Common myeloid progenitor, CD34-positive (primary cell): ENCODE data around the gene FAM107B.

Source experiments
- CTCF ChIA-PET: fragments of 350-600 bp; sonication (Branson Sonifier 250); formaldehyde crosslinking; loops from one replicate; lab custom pipeline; 2021; ENCODE audit warnings: antibody characterized with exemption; lab: Charles Lee
- POLR2A ChIA-PET: fragments of 350-600 bp; sonication (Branson Sonifier 250); formaldehyde crosslinking; loops from one replicate; lab custom pipeline; 2021; ENCODE audit warnings: antibody characterized with exemption; lab: Charles Lee
- DNase-seq, 3 donors: peaks; one replicate each; pipeline versions ENCODE4 v3.0.0 to v3.0.0-alpha.2; 2013
- H3K27ac ChIP-seq, 2 experiments: 1 replicate in 1 of 2; 2 replicates in 1 of 2; pipeline ENCODE4 v1.7.0; 2013; ENCODE audit warnings: inconsistent platforms in 2 of 2, low read length in 2 of 2, mild to moderate bottlenecking in 2 of 2, low read depth in 1 of 2, moderate library complexity in 1 of 2; ENCODE audit not compliant: severe bottlenecking in 2 of 2, insufficient read depth in 1 of 2, poor library complexity in 1 of 2
- H3K27me3 ChIP-seq, 5 experiments: replicated peaks in 2 of 5; 1 replicate in 3 of 5; 2 replicates in 2 of 5; pipeline versions ENCODE4 v1.6.1 to v1.7.0; 2013; ENCODE audit warnings: low read length in 4 of 5, mild to moderate bottlenecking in 2 of 5, moderate library complexity in 2 of 5, inconsistent platforms in 1 of 5; ENCODE audit not compliant: insufficient read depth in 5 of 5, control insufficient read depth in 4 of 5
- H3K36me3 ChIP-seq, 4 experiments: 1 replicate in 2 of 4; 2 replicates in 2 of 4; pipeline versions ENCODE4 v1.6.1 to v1.7.0; 2013; ENCODE audit warnings: low read length in 3 of 4, control low read depth in 1 of 4, mild to moderate bottlenecking in 1 of 4; ENCODE audit not compliant: control insufficient read depth in 4 of 4, insufficient read depth in 4 of 4
- H3K4me1 ChIP-seq, 4 experiments: 1 replicate in 3 of 4; 2 replicates in 1 of 4; pipeline versions ENCODE4 v1.6.1 to v1.7.1; 2013; ENCODE audit warnings: low read length in 3 of 4, mild to moderate bottlenecking in 3 of 4, control low read depth in 1 of 4, inconsistent platforms in 1 of 4, moderate library complexity in 1 of 4; ENCODE audit not compliant: control insufficient read depth in 4 of 4, insufficient read depth in 4 of 4; ENCODE audit errors: control extremely low read depth in 1 of 4
- H3K4me3 ChIP-seq, 7 experiments: 1 replicate in 4 of 7; 2 replicates in 3 of 7; pipeline versions ENCODE4 v1.5.1 to v1.7.0; 2013; ENCODE audit warnings: mild to moderate bottlenecking in 7 of 7, low read length in 6 of 7, moderate library complexity in 6 of 7, inconsistent platforms in 2 of 7, low read depth in 2 of 7, control low read depth in 1 of 7; ENCODE audit not compliant: insufficient read depth in 4 of 7, control insufficient read depth in 1 of 7; ENCODE audit errors: extremely low read depth in 1 of 7
- H3K9me3 ChIP-seq, 5 experiments: 1 replicate in 4 of 5; 2 replicates in 1 of 5; pipeline versions ENCODE4 v1.6.1 to v1.7.1; 2013; ENCODE audit warnings: low read length in 4 of 5, mild to moderate bottlenecking in 2 of 5, inconsistent platforms in 1 of 5, low read depth in 1 of 5, moderate library complexity in 1 of 5; ENCODE audit not compliant: control insufficient read depth in 4 of 5, insufficient read depth in 2 of 5; ENCODE audit errors: control extremely low read depth in 1 of 5
- WGBS: methylation state at CpG from one replicate; pipeline ENCODE4 v1.1.5; 2013; ENCODE audit not compliant: insufficient coverage; 5-methylcytosine and 5-hydroxymethylcytosine counted together

FAM107B gene

DNA sequence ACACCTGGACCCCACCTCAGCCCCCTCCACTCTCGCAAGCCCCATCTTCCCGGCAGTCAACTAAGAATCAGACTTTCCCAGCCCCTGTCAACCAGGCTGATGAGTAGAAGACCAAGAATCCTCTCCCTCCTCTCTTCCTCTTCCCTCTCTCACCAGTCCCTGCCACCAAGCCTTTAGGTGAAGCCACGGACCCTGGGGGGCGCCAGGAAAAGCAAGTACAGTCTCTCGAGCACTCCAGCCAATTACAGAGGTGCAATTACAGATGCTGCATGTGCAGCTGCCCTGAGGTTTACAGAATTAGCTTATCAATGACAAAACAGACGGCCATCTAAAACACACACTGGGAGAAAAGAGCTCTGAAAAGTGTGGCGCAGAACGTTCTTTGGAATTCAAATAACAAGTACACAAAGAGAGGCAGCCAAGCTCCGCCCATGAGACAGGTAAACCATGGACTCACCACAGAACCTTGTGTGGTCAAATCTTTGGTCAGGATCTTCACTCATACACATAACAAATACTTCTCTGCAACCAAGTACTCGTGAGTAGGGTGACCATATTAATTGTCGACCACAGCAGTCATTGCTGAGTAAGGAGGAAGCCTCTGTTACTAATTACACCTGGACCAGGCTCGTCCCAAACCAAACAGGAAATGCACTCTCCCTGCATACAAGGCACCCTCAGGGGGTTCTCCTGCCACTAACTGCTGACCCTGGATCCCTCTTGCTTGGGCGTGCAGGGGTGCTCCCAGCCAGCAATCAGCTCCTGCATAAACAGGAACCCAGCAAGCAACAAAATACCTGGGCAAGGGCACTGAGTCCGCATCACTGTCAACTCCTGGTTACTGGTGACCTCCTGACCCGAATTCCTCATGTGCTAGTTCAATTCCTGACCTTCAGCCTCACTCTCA lies 189.2 kb downstream of the FAM107B start:
- H3K27me3 ChIP-seq: no peaks in the 10 kb centered on the region
- H3K4me3 ChIP-seq: no peak overlapping the region
- DNase-seq: no peak
- no peak overlapping the region for H3K27ac ChIP-seq
- H3K4me1 ChIP-seq: peaks cover 8 to 30% (median 19%) of the 10 kb centered on the region in 4 experiments
- peaks cover 0 to 5% (median 0%) of the 10 kb centered on the region in 4 experiments for H3K36me3 ChIP-seq
- CTCF ChIA-PET: no interaction called here
- WGBS: 88% methylated on average over 13 of the region's 15 CpGs
- POLR2A ChIA-PET: no interaction called here
- no peaks in the 10 kb centered on the region for H3K9me3 ChIP-seq

GRCh38 chr10:14584661-14585060 lies 190.0 kb downstream of the FAM107B start:
- 100% methylated on average over 2 of the region's 3 CpGs for WGBS
- Histone ChIP-seq H3K27ac (no peak overlapping the region), H3K27me3 (no peaks in the 10 kb centered on the region), H3K36me3 (peaks cover 0 to 5% (median 0%) of the 10 kb centered on the region in 4 experiments), H3K4me1 (peaks cover 8 to 30% (median 19%) of the 10 kb centered on the region in 4 experiments), H3K4me3 (no peak overlapping the region), H3K9me3 (no peaks in the 10 kb centered on the region)
- POLR2A ChIA-PET: no interaction called here
- no peak for DNase-seq
- CTCF ChIA-PET: no interaction called here

- peaks cover 8 to 34% (median 19%) of the 10 kb centered on the region in 4 experiments for H3K4me1 ChIP-seq
Measured at GRCh38 chr10:14583967-14584366, 190.7 kb downstream of the FAM107B start.

GRCh38 chr10:14583252-14583651 lies 191.4 kb downstream of the FAM107B start:
- peaks cover 12 to 38% (median 18%) of the 10 kb centered on the region in 4 experiments for H3K4me1 ChIP-seq
- ChIA-PET POLR2A (no interaction called here), CTCF (interaction anchor here (1.5 kb wide), 1 partner anchor 240 kb away, joined by 3 read pairs; no protein-coding TSS in a partner anchor)
- H3K9me3 ChIP-seq: no peaks in the 10 kb centered on the region
- no peak overlapping the region for H3K4me3 ChIP-seq
- no peak for DNase-seq
- WGBS: 98% methylated on average over 5 of the region's 11 CpGs
- no peak overlapping the region for H3K27ac ChIP-seq
- no peaks in the 10 kb centered on the region for H3K27me3 ChIP-seq
- H3K36me3 ChIP-seq: peaks cover 0 to 5% (median 0%) of the 10 kb centered on the region in 4 experiments

More at GRCh38 chr10:14583967-14584366, 190.7 kb downstream of the FAM107B start:
- Histone ChIP-seq H3K36me3 (peaks cover 0 to 5% (median 0%) of the 10 kb centered on the region in 4 experiments), H3K4me3 (no peak overlapping the region), H3K27ac (no peak overlapping the region), H3K9me3 (no peaks in the 10 kb centered on the region), H3K27me3 (no peaks in the 10 kb centered on the region)
- WGBS: 93% methylated on average over 4 of the region's 4 CpGs
- ChIA-PET CTCF (interaction anchor here (1.5 kb wide), 1 partner anchor 239 kb away, joined by 3 read pairs; no protein-coding TSS in a partner anchor), POLR2A (no interaction called here)
- no peak for DNase-seq

DNA sequence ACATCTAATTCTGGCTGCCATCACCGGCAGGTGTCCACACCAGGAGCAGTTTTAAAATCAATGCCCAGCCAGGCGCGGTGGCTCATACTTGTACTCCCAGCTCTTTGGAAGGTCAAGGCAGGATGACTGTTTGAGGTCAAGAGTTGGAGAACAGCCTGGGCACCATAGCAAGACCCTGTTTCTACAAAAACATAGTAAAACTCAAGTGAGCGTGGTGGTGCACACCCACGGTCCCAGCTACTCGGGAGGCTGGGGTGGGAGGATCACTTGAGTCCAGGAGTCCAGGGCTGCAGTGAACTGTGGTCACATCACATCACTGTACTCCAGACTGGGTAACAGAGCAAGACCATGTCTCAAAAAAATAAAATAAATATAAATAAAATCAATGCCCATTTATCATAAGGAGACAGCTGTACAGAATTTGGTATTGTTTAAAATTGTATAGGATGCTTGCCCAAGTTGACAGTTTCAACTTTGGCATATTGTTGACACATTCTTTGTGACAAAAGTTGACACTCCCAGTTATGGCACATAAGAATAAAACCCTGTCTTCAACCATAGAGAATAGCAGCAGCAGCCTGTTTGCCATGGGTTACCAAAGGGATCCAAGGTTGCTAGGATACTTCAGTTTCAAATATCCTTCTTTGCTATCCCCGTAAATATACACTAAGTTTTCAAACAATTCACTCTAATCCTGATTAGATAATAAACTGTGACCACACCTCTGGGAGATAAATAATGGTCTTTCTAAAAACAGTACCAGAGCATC lies 193.0 kb downstream of the FAM107B start:
- CTCF ChIA-PET: no interaction called here

GRCh38 chr10:14580671-14581332 lies 193.9 kb downstream of the FAM107B start:
- Histone ChIP-seq H3K4me3 (no peak overlapping the region), H3K9me3 (no peaks in the 10 kb centered on the region), H3K4me1 (peaks cover 0 to 21% (median 13%) of the 10 kb centered on the region in 4 experiments), H3K27ac (no peak overlapping the region), H3K36me3 (no peaks in the 10 kb centered on the region), H3K27me3 (no peaks in the 10 kb centered on the region)
- WGBS: 98% methylated on average over 13 of the region's 13 CpGs
- POLR2A ChIA-PET: interaction anchor here (0.6 kb wide), 1 partner anchor 33 kb away, joined by 4 read pairs; no protein-coding TSS in a partner anchor
- DNase-seq: no peak
- CTCF ChIA-PET: no interaction called here

More for the DNA sequence above, 193.0 kb downstream of the FAM107B start:
- H3K27me3 ChIP-seq: no peaks in the 10 kb centered on the region
- no peak overlapping the region for H3K4me3 ChIP-seq
- no peak overlapping the region for H3K27ac ChIP-seq
- no peak for DNase-seq
- POLR2A ChIA-PET: no interaction called here
- WGBS: 98% methylated on average over 6 of the region's 7 CpGs
- H3K9me3 ChIP-seq: no peaks in the 10 kb centered on the region
- H3K4me1 ChIP-seq: peaks cover 1 to 25% (median 12%) of the 10 kb centered on the region in 4 experiments
- no peaks in the 10 kb centered on the region for H3K36me3 ChIP-seq
